ENCODE results near the gene OSBPL2. TPM values are rescaled to one million over a fixed set of nuclear protein-coding genes. Genes with fewer than 3 reads are reported as not detected.

Gene OSBPL2
- total RNA-seq, 1 donor from 2014 or later: 55.3 TPM

DNA sequence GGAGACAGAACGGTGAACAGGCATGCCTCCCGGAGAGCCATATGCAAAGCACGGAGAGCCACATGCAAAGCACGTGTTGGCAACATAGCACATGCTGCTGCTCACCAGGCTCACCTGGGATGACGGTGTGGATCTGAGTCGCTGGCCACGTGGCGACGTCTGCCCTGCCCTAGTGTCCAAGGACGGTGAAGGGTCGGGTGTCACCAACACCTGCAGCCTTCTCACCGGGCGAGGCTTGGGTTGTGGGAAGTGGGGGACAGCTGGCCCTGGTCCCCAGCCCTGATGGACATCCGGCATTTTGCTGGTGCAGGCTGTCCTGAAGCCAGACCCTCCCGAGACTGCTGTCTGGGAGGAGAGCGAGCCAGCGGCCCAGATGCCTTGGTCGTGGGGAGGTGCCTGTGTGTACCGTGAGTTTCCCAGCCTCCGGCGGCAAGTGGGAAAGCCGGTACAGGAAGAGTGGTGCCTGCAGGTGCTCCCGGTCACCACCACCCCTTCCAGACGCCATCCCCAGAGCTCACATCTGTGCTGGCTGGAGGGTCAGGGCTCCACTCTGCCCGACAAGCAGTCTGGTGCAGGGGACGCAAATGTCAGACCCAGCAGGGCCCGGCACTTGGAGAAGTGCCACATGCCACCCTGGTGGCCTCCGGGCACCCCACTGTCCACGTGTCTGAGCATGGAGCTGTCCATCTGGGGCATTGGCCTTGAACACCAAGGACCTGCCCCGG is 58.6 kb downstream of the OSBPL2 start:
- Histone ChIP-seq H3K27ac (replicated peaks) (peak overlapping the region; percentile 33), H3K4me1 (peaks cover 14% of the 10 kb centered on the region), H3K9me3 (replicated peaks) (no peaks in the 10 kb centered on the region), H3K27me3 (ENCODE audit: low read depth) (no peaks in the 10 kb centered on the region), H3K36me3 (peaks cover 61% of the 10 kb centered on the region), H3K4me3 (no peak overlapping the region)
- DNase-seq: no peak
- TF ChIP-seq, protein P1, sequence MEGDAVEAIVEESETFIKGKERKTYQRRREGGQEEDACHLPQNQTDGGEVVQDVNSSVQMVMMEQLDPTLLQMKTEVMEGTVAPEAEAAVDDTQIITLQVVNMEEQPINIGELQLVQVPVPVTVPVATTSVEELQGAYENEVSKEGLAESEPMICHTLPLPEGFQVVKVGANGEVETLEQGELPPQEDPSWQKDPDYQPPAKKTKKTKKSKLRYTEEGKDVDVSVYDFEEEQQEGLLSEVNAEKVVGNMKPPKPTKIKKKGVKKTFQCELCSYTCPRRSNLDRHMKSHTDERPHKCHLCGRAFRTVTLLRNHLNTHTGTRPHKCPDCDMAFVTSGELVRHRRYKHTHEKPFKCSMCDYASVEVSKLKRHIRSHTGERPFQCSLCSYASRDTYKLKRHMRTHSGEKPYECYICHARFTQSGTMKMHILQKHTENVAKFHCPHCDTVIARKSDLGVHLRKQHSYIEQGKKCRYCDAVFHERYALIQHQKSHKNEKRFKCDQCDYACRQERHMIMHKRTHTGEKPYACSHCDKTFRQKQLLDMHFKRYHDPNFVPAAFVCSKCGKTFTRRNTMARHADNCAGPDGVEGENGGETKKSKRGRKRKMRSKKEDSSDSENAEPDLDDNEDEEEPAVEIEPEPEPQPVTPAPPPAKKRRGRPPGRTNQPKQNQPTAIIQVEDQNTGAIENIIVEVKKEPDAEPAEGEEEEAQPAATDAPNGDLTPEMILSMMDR (IDR thresholded peaks at IDR 0.05; ENCODE audit: borderline replicate concordance): no peak
- intact Hi-C loops (cut with micrococcal nuclease): no loop called here

DNA sequence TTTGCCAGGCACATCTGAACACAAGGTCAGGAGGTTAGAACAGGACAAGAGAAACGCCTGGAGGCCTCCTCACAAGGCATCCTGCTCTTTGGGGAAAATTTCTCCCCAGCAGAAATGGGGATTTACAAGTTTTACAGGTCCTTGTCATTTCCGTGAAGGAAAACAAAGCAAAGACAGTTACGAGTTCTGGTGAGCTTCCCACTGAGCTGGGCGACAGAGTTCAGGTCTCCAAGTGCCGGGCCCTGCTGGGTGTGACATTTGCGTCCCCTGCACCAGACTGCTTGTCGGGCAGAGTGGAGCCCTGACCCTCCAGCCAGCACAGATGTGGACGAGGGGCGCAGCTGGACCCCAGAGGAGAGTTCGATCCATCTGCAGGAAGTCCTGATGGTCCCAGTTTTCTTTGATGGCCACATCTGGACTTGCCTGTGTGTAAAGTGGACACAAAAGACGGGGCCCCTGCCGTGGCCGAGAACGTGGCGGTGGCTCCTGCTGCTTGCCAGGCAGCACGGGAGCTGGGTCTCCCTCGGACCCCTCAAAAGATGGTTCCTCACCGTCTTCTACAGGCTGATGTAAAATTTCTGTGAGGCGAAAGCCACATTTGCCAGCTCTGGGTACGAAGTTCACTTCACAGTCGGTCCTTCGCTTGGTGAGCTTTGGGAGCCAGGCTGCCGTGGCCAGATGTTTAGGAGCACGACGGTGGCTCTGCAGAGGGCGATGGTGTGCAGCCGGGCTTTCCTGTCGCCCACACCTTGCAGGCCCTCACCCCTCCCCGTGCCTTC is 59.3 kb downstream of the OSBPL2 start:
- Histone ChIP-seq H3K4me1 (peaks cover 20% of the 10 kb centered on the region), H3K36me3 (peaks cover 53% of the 10 kb centered on the region), H3K4me3 (no peak overlapping the region), H3K27ac (replicated peaks) (peak overlapping the region; percentile 33), H3K9me3 (replicated peaks) (no peaks in the 10 kb centered on the region), H3K27me3 (ENCODE audit: low read depth) (no peaks in the 10 kb centered on the region)
- TF ChIP-seq, protein P1 (IDR thresholded peaks at IDR 0.05; ENCODE audit: borderline replicate concordance): no peak
- intact Hi-C loops (cut with micrococcal nuclease): no loop called here
- DNase-seq: no peak

DNA sequence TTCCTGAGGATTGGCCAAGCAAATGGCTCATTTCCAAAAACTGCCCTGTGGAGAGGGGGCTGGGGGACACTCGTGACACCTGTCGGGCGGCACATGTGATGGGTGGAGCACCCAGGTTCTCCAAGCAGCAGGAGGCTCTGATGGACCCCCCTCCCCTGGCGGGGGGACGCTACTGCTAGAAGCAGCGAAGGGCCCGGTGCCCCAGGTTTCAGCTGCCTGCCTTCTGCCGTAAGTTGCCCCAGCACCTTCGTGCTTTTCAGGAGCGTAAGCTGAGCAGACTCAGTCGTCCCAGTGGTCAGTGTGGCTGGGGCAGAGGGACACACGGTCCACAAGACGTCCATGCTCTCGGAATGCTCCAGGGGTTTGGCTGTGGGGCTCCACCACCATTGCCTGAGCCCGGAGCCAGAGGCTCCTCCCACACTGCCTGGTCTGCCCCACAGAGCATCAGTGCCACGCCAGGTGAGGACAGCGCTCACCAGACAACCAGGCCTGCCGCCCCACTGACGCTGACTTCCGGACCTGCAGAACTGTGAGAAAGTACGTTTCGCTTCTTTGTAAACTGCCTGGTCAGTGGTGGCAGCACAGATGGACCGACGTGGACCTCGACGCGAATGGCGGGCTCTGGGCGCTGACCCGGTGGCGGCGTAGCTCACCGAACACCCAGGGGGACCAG is 60.4 kb downstream of the OSBPL2 start:
- intact Hi-C loops (cut with micrococcal nuclease): no loop called here

DNA sequence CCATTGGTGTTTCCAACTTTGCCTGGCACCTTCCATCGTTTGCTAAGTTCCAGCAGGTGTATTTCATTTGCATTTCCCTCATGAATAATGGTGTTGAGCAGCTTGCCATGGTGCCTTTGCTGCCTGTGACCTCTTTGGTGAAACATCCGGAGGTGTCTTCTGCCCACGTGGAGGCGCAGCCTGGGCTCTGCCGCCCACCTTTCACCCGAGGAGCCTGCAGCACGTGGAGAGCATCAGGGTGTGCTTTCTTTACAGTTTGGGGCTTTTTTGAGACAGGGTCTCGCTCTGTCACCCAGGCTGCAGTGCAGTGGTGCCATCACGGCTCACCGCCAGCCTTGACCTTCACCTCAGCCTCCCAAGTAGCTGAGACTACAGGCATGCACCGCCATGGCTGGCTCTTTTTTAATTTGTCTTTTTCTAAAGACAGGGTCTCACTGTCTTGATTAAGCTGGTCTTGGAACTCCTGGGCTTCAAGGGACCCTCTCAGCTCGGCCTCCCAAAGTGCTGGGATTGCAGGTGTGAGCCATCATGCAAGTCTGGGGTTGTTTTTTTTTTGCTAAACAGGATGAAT is 61.4 kb downstream of the OSBPL2 start:
- Histone ChIP-seq H3K9me3 (replicated peaks) (no peaks in the 10 kb centered on the region), H3K4me3 (no peak overlapping the region), H3K27me3 (ENCODE audit: low read depth) (no peaks in the 10 kb centered on the region), H3K4me1 (peaks cover 39% of the 10 kb centered on the region), H3K27ac (replicated peaks) (no peak overlapping the region), H3K36me3 (peaks cover 41% of the 10 kb centered on the region)
- intact Hi-C loops (cut with micrococcal nuclease): loop anchor here (5.0 kb wide), 1 partner anchor 83 kb away; no protein-coding TSS in a partner anchor
- no peak for DNase-seq
- TF ChIP-seq, protein P1 (IDR thresholded peaks at IDR 0.05; ENCODE audit: borderline replicate concordance): no peak

More for the DNA sequence above, 60.4 kb downstream of the OSBPL2 start:
- Histone ChIP-seq H3K27me3 (ENCODE audit: low read depth) (no peaks in the 10 kb centered on the region), H3K36me3 (peaks cover 43% of the 10 kb centered on the region), H3K4me1 (peaks cover 28% of the 10 kb centered on the region), H3K27ac (replicated peaks) (no peak overlapping the region), H3K9me3 (replicated peaks) (no peaks in the 10 kb centered on the region), H3K4me3 (no peak overlapping the region)
- no peak for DNase-seq
- TF ChIP-seq, protein P1 (IDR thresholded peaks at IDR 0.05; ENCODE audit: borderline replicate concordance): no peak

DNA sequence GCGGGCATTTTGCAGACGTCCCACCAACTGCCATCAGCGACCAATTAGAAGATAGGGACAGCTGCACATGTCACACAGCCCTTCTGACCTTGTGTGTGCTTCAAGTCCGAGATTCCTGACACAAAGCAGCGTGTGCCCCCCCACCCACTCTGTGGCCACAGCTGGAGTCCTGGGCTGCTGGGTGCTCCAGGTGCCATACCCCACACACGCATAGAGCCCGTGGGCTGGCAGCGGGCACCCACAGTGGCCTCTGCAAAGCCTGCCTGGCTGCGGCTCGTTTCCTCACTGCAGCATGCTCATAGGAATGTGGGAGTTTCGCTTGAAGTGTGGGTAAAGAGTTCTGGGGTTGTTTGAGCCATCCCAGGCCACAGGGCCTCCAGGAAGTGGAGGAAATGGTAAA is 62.0 kb downstream of the OSBPL2 start:
- intact Hi-C loops (cut with micrococcal nuclease): loop anchor here (5.0 kb wide), 1 partner anchor 82 kb away; no protein-coding TSS in a partner anchor
- TF ChIP-seq, protein P1 (IDR thresholded peaks at IDR 0.05; ENCODE audit: borderline replicate concordance): no peak
- Histone ChIP-seq H3K4me1 (peaks cover 44% of the 10 kb centered on the region), H3K27me3 (ENCODE audit: low read depth) (no peaks in the 10 kb centered on the region), H3K36me3 (peaks cover 41% of the 10 kb centered on the region), H3K27ac (replicated peaks) (no peak overlapping the region), H3K4me3 (no peak overlapping the region), H3K9me3 (replicated peaks) (no peaks in the 10 kb centered on the region)
- DNase-seq: no peak

All from left ventricle myocardium inferior (tissue), 1 donor.